ENCODE data around the gene ABCC4.

DNA sequence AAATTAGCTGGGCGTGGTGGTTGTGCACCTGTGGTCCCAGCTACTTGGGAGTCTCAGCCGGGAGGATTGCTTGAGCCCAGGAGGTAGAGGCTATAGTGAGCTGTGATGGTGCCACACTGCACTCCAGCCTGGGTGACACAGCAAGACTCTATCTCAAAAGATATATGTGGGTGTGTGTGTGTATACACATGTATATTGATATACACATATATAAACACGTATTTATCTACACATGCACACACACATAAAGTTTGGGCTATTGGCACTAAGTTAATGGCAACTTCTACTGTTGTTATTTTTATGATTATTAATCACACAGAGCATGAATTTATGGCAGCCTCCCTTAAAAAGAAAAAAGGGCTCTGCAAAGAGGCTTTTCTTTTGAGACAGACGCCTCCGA is 27.1 kb upstream of the ABCC4 start:
- TF ChIP-seq, protein P1, sequence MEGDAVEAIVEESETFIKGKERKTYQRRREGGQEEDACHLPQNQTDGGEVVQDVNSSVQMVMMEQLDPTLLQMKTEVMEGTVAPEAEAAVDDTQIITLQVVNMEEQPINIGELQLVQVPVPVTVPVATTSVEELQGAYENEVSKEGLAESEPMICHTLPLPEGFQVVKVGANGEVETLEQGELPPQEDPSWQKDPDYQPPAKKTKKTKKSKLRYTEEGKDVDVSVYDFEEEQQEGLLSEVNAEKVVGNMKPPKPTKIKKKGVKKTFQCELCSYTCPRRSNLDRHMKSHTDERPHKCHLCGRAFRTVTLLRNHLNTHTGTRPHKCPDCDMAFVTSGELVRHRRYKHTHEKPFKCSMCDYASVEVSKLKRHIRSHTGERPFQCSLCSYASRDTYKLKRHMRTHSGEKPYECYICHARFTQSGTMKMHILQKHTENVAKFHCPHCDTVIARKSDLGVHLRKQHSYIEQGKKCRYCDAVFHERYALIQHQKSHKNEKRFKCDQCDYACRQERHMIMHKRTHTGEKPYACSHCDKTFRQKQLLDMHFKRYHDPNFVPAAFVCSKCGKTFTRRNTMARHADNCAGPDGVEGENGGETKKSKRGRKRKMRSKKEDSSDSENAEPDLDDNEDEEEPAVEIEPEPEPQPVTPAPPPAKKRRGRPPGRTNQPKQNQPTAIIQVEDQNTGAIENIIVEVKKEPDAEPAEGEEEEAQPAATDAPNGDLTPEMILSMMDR (IDR thresholded peaks at IDR 0.05; ENCODE audit: low read depth, low read length) = no peak
- TF ChIP-seq EZH2phosphoT487 (IDR thresholded peaks at IDR 0.05; ENCODE audit: low read depth) = no peak
